NB4 (cell line): ENCODE measurements around the gene RRAD.

Source experiments
- CTCF ChIP-seq: IDR thresholded peaks from one replicate; pipeline ENCODE4 v1.5.1; 2012; ENCODE audit warnings: low read depth, low read length
- POLR2A ChIP-seq: IDR thresholded peaks from 2 replicates; pipeline ENCODE4 v1.6.1; 2011; ENCODE audit warnings: mild to moderate bottlenecking; ENCODE audit not compliant: insufficient read length; ENCODE audit errors: extremely low read depth

- TF ChIP-seq CTCF (no peak), POLR2A (no peak)
Measured at GRCh38 chr16:66961914-66962313, 36.6 kb upstream of the RRAD start.
